Smooth muscle cell of the brain vasculature (primary cell): ENCODE measurements around the gene ERC2.

Source experiments
- DNase-seq: peaks from one replicate; pipeline ENCODE4 v3.0.0-alpha.2; 2012; ENCODE audit warnings: low read depth, low spot score

Gene ERC2

GRCh38 chr3:56368846-56369245, 99.4 kb downstream of the ERC2 start:
- no peak for DNase-seq

GRCh38 chr3:56366641-56367162, 101.6 kb downstream of the ERC2 start:
- no peak for DNase-seq

GRCh38 chr3:56365905-56366640, 102.2 kb downstream of the ERC2 start:
- DNase-seq = no peak

- no peak for DNase-seq
Observed at GRCh38 chr3:56364665-56365064, 103.6 kb downstream of the ERC2 start.

GRCh38 chr3:56363720-56364119, 104.5 kb downstream of the ERC2 start:
- no peak for DNase-seq

- no peak for DNase-seq
Observed at GRCh38 chr3:56361731-56362130, 106.5 kb downstream of the ERC2 start.

- no peak for DNase-seq
Observed at GRCh38 chr3:56357266-56357665, 111.0 kb downstream of the ERC2 start.

- no peak for DNase-seq
Observed at GRCh38 chr3:56356808-56357207, 111.5 kb downstream of the ERC2 start.

GRCh38 chr3:56355570-56356185, 112.6 kb downstream of the ERC2 start:
- DNase-seq = no peak

- no peak for DNase-seq
Observed at GRCh38 chr3:56351537-56351936, 116.7 kb downstream of the ERC2 start.

- no peak for DNase-seq
Observed at GRCh38 chr3:56347219-56347871, 120.9 kb downstream of the ERC2 start.

- no peak for DNase-seq
Observed at GRCh38 chr3:56342475-56342874, 125.8 kb downstream of the ERC2 start.

GRCh38 chr3:56339671-56340070, 128.6 kb downstream of the ERC2 start:
- DNase-seq = no peak

- DNase-seq = no peak
Observed at GRCh38 chr3:56339244-56339643, 129.0 kb downstream of the ERC2 start.

- no peak for DNase-seq
Observed at GRCh38 chr3:56336023-56336422, 132.2 kb downstream of the ERC2 start.

GRCh38 chr3:56324473-56324872, 143.8 kb downstream of the ERC2 start:
- no peak for DNase-seq

- DNase-seq = peak; percentile 40
Observed at GRCh38 chr3:56323986-56324420, 144.3 kb downstream of the ERC2 start.

- no peak for DNase-seq
Observed at GRCh38 chr3:56322862-56323261, 145.4 kb downstream of the ERC2 start.

- DNase-seq = no peak
Observed at GRCh38 chr3:56321892-56322291, 146.4 kb downstream of the ERC2 start.

- DNase-seq = no peak
Observed at GRCh38 chr3:56321383-56321782, 146.9 kb downstream of the ERC2 start.

GRCh38 chr3:56320883-56321282, 147.4 kb downstream of the ERC2 start:
- DNase-seq = no peak

- no peak for DNase-seq
Observed at GRCh38 chr3:56318891-56319290, 149.4 kb downstream of the ERC2 start.

- no peak for DNase-seq
Observed at GRCh38 chr3:56316944-56317343, 151.3 kb downstream of the ERC2 start.
